OCI-LY1 (cell line): Measurements from ENCODE around the gene C2orf68.

Source experiments
- H2AFZ ChIP-seq: fragments of 200-600 bp; sonication (generic), shearing (Covaris generic); 2 replicates; pipeline ENCODE4 v1.6.0; 2014; ENCODE audit warnings: antibody characterized with exemption, mild to moderate bottlenecking, low read length
- H3F3A ChIP-seq: fragments of 200-600 bp; sonication (generic), shearing (Covaris generic); 2 replicates; pipeline ENCODE4 v1.6.0; 2014; ENCODE audit warnings: mild to moderate bottlenecking, antibody characterized with exemption, low read length, moderate library complexity; ENCODE audit not compliant: insufficient read depth
- H3K27ac ChIP-seq: fragments of 200-600 bp; sonication (generic); 2 replicates; pipeline ENCODE4 v1.5.1; 2014; ENCODE audit warnings: low read length, mixed run types, mild to moderate bottlenecking, low read depth; ENCODE audit not compliant: poor library complexity, severe bottlenecking
- H3K27me3 ChIP-seq: fragments of 200-600 bp; sonication (generic); 2 replicates; pipeline ENCODE4 v1.6.0; 2014; ENCODE audit warnings: antibody characterized with exemption, mild to moderate bottlenecking, low read length, moderate library complexity; ENCODE audit not compliant: insufficient read depth
- H3K36me3 ChIP-seq: fragments of 200-600 bp; sonication (generic); 2 replicates; pipeline ENCODE4 v1.6.1; 2014; ENCODE audit warnings: mild to moderate bottlenecking, antibody characterized with exemption, low read length, moderate library complexity, mixed read lengths; ENCODE audit not compliant: insufficient read depth
- H3K4me1 ChIP-seq: fragments of 200-600 bp; sonication (generic); 2 replicates; pipeline ENCODE4 v1.5.1; 2014; ENCODE audit warnings: mild to moderate bottlenecking, low read length, moderate library complexity; ENCODE audit not compliant: insufficient read depth, severe bottlenecking
- H3K4me2 ChIP-seq: fragments of 200-600 bp; sonication (generic), shearing (Covaris generic); 2 replicates; pipeline ENCODE4 v1.6.1; 2014; ENCODE audit warnings: low read length
- H3K4me3 ChIP-seq: fragments of 200-600 bp; sonication (generic); 2 replicates; pipeline ENCODE4 v1.5.1; 2014; ENCODE audit warnings: low read length, low read depth, mild to moderate bottlenecking, mixed read lengths; ENCODE audit not compliant: poor library complexity, severe bottlenecking
- H3K79me2 ChIP-seq: fragments of 200-600 bp; shearing (Covaris generic); 2 replicates; pipeline ENCODE4 v1.6.1; 2016; ENCODE audit warnings: mixed run types, low read length, mixed read lengths; ENCODE audit not compliant: insufficient read depth
- H3K9ac ChIP-seq: fragments of 200-600 bp; sonication (generic), shearing (Covaris generic); 2 replicates; pipeline ENCODE4 v1.6.1; 2014; ENCODE audit warnings: mild to moderate bottlenecking, low read length, mixed read lengths
- H3K9me2 ChIP-seq: fragments of 200-600 bp; sonication (generic), shearing (Covaris generic); 2 replicates; pipeline ENCODE4 v1.6.1; 2014; ENCODE audit warnings: low read depth, mild to moderate bottlenecking, low read length, mixed read lengths
- H3K9me3 ChIP-seq: fragments of 200-600 bp; shearing (Covaris generic); 2 replicates; pipeline ENCODE4 v1.6.1; 2014; ENCODE audit warnings: low read length, mixed read lengths
- H4K20me1 ChIP-seq: fragments of 200-600 bp; sonication (generic), shearing (Covaris generic); 2 replicates; pipeline ENCODE4 v1.6.0; 2016; ENCODE audit warnings: mild to moderate bottlenecking, low read length; ENCODE audit not compliant: insufficient read depth
- EZH2 ChIP-seq: fragments of 200-600 bp; sonication (generic), shearing (Covaris generic); IDR thresholded peaks from 2 replicates; pipeline ENCODE4 v1.8.0; 2017; ENCODE audit warnings: borderline replicate concordance, mixed run types, mild to moderate bottlenecking, antibody characterized with exemption, low read length, moderate library complexity, mixed read lengths
- TF ChIP-seq, protein P1 (sequence below): fragments of 200-600 bp; sonication (generic), shearing (Covaris generic); IDR thresholded peaks from 2 replicates; pipeline ENCODE4 v1.5.1; 2017; ENCODE audit warnings: mild to moderate bottlenecking, antibody characterized with exemption, low read length, moderate library complexity, mixed read lengths

Gene C2orf68

DNA sequence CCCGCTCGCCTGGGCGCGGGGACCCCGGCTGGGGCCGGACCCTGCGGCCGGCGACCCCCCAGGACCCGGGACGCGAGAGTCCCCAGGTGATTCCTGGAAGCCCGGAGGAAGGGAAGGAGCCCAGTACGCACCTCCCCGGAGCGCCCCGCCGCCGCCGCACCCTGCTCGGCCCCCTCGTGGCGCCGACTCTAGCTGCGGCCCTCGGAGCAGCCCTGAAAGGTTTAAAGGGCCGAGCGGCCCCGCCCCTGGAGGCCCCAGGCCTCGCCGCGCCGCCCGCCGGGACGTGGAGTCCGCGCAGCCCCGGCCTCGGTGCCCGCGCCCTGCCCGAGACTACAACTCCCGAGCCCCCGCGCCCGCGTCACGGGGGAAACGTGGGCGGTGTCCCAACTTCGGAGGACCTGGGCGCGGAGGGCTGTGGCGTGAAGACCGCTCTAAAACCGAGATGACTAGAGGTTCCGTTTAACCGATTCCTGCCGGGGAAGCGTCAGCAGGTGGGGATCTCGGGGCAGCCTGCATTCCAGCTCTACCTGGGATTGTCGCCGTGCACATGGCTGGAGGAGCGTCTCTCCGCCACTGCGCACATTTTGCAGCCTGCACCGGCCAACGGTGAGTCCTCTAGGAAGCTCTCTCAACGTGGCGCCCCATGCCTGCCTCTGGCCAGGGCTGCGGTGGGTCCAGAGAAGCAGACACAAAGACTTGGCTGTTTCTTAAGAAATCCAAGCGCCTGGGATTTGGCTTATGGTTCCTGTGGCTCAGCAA lies 9.2 kb downstream of the C2orf68 start, which contains the start of gene TMEM150A:
TMEM150A (minus strand) TSS at position 223 of the 759 bp plus-strand sequence. CDS start 750 bp downstream, outside the sequence.
- H4K20me1 ChIP-seq, result no peaks in the 10 kb centered on the region
- H3F3A ChIP-seq, result no peaks in the 10 kb centered on the region
- peak within 1 kb of the TSS; percentile 89 for H3K4me3 ChIP-seq
- H2AFZ ChIP-seq, result 0 out of 2 replicates have a peak within 1 kb of the TSS, but pooled peaks have one; percentile 10
- H3K79me2 ChIP-seq, result no peaks in the 10 kb centered on the region
- no peak within 1 kb of the TSS for H3K27ac ChIP-seq
- H3K4me2 ChIP-seq, result peak within 1 kb of the TSS; percentile 99
- H3K9me2 ChIP-seq, result no peaks in the 10 kb centered on the region
- peaks cover 13% of the 10 kb centered on the region for H3K36me3 ChIP-seq
- peak within 1 kb of the TSS; percentile 70 for H3K9ac ChIP-seq
- H3K4me1 ChIP-seq, result peaks cover 11% of the 10 kb centered on the region
- no peaks in the 10 kb centered on the region for H3K27me3 ChIP-seq
- H3K9me3 ChIP-seq, result no peaks in the 10 kb centered on the region
- TF ChIP-seq, protein P1, sequence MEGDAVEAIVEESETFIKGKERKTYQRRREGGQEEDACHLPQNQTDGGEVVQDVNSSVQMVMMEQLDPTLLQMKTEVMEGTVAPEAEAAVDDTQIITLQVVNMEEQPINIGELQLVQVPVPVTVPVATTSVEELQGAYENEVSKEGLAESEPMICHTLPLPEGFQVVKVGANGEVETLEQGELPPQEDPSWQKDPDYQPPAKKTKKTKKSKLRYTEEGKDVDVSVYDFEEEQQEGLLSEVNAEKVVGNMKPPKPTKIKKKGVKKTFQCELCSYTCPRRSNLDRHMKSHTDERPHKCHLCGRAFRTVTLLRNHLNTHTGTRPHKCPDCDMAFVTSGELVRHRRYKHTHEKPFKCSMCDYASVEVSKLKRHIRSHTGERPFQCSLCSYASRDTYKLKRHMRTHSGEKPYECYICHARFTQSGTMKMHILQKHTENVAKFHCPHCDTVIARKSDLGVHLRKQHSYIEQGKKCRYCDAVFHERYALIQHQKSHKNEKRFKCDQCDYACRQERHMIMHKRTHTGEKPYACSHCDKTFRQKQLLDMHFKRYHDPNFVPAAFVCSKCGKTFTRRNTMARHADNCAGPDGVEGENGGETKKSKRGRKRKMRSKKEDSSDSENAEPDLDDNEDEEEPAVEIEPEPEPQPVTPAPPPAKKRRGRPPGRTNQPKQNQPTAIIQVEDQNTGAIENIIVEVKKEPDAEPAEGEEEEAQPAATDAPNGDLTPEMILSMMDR, result no peak; the same call in 1 of the 2 replicates
- TF ChIP-seq EZH2, result no peak

DNA sequence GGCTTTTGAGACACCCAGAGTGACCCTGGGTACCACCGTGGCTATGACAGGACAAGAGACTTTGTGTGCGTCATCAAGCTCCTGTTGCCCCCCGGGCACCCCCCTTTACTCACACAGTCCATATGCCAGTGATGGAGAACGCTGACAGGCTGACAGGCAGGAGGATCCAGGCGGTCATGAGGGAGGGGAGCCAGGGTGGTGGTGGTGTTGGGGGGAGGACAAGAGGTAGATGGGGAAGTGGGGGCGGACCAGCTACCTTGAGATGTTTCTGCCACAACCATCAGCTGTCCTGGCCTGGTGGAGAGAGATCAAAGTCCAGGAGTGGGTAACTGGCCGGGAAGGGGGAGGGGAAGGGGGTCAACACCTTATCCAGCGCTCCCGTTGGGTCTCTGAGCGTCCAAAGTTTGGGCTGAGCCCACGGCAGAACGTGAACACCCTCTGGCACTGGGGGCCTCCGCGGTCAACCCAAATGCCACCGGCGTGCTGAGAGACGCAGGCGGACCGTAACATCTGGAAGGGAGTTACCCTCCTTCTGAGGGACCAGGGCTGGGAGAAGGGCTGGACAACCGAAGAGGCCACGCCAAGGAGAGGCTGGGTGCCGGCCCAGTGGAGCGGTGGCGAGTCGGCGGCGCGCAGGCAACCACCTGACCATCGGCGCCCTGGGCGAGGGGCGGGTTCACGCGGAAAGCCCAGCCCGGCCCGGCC lies 9.9 kb downstream of the C2orf68 start:
- Histone ChIP-seq H3K9me2 (no peaks in the 10 kb centered on the region), H2AFZ (no peak overlapping the region)

DNA sequence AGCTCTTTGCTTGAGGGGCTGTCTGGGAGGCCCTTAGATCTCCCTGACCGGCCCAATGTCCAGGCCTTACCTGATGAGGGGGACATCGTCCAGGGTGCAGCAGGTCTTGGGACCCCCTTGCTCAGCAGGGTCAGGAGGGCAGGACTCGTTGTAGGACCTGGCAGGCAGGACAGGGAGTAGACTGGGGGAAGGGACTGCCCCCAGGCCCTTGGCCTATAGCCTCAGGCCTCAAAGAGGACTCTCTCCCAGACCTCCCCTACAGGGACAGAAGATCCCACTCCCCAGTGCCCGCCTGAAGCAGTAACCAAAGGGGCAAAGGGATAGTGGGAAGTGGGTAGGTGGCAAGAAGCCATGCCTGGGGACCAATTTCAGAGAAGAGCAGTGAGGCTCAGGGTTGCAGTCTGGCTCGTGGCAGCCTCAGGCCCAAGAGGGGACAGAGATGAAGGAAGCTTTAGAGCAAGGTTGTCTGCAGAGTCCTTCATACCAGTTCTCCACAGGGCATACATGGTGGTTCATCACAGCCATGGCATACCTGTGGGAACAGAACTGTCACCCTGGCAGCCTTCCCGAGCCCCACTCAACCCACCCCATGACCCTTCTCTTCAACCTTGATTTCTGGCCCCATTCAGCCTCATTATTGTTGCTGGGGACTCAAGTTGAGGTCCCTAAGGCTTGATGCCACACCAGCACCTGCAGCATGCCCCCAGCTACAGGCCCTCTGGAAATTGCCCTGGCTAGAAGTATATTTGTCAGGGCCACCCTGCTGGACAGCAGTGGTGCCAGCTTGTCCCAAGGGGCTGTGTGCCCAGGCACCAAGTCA lies 10.7 kb downstream of the C2orf68 start:
- no peaks in the 10 kb centered on the region for H3K9me3 ChIP-seq
- TF ChIP-seq, protein P1, result no peak
- no peak for TF ChIP-seq EZH2
- H3K4me3 ChIP-seq, result no peak overlapping the region
- H3K27ac ChIP-seq, result no peak overlapping the region
- no peaks in the 10 kb centered on the region for H3K9me2 ChIP-seq
- peaks cover 19% of the 10 kb centered on the region for H3K4me1 ChIP-seq
- H3F3A ChIP-seq, result no peaks in the 10 kb centered on the region
- no peak overlapping the region; the same call in 1 of the 2 replicates for H3K4me2 ChIP-seq
- no peaks in the 10 kb centered on the region for H3K79me2 ChIP-seq
- no peak overlapping the region for H3K9ac ChIP-seq
- no peak overlapping the region for H2AFZ ChIP-seq
- H4K20me1 ChIP-seq, result no peaks in the 10 kb centered on the region
- H3K36me3 ChIP-seq, result peaks cover 10% of the 10 kb centered on the region
- no peaks in the 10 kb centered on the region for H3K27me3 ChIP-seq

More for the DNA sequence above, 9.9 kb downstream of the C2orf68 start:
- Histone ChIP-seq H3K27me3 (no peaks in the 10 kb centered on the region), H3K4me2 (peak overlapping the region; percentile 99), H3K9ac (peak overlapping the region; percentile 70; the same call in 1 of the 2 replicates), H3K36me3 (peaks cover 12% of the 10 kb centered on the region), H3K4me3 (peak overlapping the region; percentile 89), H3K27ac (no peak overlapping the region), H3K4me1 (peaks cover 11% of the 10 kb centered on the region), H3K9me3 (no peaks in the 10 kb centered on the region), H3K79me2 (no peaks in the 10 kb centered on the region), H3F3A (no peaks in the 10 kb centered on the region), H4K20me1 (no peaks in the 10 kb centered on the region)
- no peak for TF ChIP-seq EZH2
- TF ChIP-seq, protein P1, result no peak
